Activated gamma-delta T cell treated with Interleukin-2 at 50 U/mL for 16 hours (primary cell): Measurements from ENCODE around the gene CXorf65.
A peak's percentile ranks its signal among the peaks of the same experiment; 100 is the strongest.

Experiments used
- DNase-seq: peaks from one replicate; pipeline ENCODE4 v3.0.0-alpha.2; 2020

The CXorf65 gene

DNA sequence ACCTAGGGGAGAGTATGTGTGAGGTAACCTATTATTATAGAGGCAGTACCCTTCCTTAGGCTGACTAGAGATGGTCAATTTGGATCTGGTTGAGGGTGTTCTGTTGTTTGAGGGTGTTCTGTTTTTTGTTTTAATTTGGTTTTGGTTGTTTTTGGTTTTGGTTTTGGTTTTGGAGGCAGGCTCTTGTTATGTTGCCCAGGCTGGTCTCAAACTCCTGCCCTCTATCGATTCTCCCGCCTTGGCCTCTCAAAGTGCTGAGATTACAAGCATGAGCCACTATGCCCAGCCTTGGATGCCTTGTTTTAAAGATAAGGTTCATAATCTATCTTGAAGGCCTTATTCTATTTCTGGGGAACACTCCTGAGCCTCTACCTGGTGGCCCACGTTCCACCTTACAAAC lies 912 bp downstream of the CXorf65 start:
- DNase-seq, result no peak

DNA sequence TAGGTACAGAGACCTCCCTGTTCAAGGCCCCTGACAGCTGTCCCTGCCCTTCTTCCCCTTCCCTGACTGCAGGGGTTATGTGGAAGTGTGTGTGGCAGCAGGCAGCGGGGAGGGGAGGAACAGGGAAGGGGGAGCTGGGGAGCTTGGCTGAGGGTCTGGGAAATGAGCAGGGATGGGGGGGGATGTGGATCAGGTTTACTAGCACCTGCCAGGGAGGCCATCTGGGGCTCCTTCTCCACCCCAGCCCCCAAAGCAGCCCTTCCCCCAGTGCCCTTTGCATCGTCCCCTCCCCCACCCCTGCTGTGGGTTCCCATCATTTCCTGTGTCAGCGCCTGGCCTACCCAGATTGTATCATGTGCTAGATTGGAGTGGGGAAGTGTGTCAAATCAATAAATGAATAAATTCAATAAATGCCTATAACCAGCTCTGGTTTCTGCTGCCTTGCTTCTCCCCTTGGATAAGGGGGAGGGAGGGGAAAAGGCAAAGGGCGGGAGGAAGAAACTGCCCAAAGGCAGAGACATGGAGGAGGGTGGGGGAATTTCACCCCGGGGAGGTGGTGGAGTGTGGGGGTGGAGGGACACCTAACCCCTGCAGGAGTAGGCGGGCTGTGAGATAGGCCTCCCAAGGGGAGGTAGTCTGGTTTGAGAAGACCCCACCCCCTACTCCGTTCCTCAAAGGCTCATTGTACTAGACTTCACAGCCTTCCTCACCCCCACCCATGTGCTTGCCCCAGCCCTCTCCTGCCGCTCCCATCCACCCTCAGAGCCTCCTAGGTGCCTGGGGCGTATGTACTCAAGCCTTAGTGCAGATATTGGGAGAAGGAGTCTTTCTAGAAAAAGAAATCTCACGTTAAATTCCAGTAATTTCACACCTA lies 3.2 kb downstream of the CXorf65 start:
- peak; percentile 62 for DNase-seq

DNA sequence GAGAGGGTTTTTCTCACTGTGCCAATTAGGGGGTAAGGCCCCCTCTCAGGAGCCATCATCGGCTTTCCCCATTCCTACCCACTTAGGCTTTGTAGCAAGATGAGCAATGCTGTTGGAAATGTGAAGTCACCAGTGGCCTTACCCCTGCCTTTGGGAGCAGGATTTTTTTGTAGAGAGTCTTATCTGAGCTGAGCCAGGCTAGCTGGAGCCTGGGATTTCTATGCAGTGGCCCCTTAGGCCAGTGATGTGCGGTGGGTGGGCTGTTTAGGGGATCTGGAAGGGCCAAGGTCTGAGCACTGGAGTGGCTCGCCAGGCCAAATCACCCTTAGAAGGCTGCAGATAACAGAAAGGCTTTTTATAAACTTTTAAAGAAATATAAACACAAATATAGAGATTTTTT lies 4.2 kb downstream of the CXorf65 start:
- no peak for DNase-seq

DNA sequence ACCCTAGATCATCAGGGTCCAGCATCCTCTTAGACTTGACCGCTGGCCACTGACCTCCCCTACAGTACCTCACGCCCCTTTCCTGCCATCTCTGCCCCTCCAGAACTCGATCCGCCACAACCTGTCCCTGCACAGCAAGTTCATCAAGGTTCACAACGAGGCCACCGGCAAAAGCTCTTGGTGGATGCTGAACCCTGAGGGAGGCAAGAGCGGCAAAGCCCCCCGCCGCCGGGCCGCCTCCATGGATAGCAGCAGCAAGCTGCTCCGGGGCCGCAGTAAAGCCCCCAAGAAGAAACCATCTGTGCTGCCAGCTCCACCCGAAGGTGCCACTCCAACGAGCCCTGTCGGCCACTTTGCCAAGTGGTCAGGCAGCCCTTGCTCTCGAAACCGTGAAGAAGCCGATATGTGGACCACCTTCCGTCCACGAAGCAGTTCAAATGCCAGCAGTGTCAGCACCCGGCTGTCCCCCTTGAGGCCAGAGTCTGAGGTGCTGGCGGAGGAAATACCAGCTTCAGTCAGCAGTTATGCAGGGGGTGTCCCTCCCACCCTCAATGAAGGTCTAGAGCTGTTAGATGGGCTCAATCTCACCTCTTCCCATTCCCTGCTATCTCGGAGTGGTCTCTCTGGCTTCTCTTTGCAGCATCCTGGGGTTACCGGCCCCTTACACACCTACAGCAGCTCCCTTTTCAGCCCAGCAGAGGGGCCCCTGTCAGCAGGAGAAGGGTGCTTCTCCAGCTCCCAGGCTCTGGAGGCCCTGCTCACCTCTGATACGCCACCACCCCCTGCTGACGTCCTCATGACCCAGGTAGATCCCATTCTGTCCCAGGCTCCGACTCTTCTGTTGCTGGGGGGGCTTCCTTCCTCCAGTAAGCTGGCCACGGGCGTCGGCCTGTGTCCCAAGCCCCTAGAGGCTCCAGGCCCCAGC lies 5.7 kb downstream of the CXorf65 start:
- DNase-seq, result peak; percentile 16

DNA sequence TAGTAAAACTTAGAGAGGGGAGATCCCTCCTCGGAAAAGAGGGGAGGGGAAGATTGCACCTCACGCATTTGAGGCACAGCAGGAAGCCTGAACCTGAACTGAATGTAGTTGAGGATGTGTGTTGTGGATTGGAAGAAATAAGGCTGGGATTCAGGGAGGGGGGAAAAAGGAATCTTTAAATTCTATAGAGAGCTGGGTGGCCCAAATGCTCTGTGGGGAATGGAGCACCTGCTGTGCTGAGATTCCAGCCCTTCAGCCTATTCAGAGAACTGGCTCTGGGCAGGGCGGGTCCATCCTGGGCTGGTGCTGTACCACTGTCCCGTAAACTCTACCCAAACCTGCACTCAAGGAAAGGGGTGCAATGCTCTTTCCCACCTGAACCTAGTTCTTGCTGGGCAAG lies 6.8 kb downstream of the CXorf65 start:
- DNase-seq, result no peak

DNA sequence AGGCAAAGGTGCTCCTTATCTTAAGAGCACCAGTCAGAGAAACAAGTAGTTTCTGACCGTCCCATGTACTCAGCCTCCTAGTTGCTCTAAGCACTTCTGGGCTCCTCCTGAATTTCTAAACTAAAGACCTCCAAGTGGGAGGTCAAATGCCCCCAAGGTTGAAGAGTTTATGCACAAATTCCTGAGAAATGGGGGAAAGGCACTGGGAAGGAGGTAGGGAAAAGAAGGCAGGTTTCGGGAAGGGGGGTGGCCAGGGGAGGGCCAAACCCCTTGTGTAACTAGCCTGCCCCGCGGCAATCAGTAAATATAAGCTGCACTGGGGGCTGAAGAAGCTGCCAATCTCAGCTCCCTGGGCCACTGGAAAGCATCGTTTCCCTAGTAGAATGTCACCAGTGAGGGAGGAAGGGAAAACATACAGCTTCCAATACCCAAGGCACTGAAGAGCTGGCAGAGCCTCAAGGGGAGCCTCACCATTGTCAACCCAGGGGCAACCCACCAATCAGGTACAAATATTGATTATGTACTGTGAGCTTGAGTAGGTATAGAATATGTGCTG lies 7.5 kb downstream of the CXorf65 start:
- no peak for DNase-seq

DNA sequence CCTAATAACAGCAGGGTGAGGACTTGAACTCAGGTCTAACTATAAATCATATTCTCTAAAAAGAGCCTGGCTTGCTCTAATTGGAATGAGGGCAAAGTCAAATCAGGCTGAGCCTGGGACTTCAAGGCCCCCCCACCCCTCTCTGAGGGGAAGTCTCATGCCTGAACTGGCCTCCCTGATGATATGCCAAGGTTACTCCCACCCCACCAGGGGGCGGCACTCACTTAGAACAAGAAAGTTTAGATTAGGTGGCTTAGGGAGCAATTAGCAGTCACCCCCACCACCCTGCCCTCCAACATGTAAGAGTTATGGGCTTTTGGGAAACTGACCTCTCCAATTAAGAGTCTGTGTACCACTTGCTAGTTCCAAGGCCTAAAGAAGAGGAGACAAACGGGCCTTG lies 8.2 kb downstream of the CXorf65 start:
- peak; percentile 80 for DNase-seq

DNA sequence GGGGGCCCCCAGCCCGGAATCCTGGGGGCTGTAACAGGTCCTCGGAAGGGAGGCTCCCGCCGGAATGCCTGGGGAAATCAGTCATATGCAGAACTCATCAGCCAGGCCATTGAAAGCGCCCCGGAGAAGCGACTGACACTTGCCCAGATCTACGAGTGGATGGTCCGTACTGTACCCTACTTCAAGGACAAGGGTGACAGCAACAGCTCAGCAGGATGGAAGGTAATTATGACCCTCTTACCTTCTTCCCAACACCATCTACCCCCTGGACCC lies 9.8 kb downstream of the CXorf65 start:
- DNase-seq, result no peak

DNA sequence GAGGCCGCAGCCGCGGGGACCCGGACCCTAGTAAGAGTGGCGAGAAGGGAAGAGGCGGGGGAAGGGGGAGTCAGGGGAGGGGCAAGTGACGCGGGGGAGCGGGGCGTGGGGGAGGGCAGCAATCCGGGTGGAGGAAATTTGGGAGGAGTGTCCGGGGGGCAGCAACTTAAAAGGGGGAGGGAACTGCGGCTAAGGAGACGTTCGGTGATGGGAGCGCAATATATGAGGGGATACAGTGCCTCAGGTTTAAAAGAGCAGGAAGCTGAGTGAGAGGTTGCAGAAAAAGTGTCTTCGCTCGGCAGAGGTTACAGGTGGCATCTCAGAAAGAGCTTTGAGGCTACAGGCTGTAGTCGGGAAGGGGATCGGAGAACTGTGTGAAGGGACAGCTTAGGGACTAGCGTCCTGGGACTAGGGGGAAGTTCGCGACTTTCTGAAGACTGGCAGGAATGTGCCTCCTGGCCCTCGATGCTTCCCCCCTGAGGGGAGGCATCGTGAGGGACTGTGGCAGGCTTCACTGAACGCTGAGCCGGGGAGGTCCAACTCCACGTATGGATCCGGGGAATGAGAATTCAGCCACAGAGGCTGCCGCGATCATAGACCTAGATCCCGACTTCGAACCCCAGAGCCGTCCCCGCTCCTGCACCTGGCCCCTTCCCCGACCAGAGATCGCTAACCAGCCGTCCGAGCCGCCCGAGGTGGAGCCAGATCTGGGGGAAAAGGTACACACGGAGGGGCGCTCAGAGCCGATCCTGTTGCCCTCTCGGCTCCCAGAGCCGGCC lies 10.4 kb downstream of the CXorf65 start:
- DNase-seq, result peak; percentile 59

DNA sequence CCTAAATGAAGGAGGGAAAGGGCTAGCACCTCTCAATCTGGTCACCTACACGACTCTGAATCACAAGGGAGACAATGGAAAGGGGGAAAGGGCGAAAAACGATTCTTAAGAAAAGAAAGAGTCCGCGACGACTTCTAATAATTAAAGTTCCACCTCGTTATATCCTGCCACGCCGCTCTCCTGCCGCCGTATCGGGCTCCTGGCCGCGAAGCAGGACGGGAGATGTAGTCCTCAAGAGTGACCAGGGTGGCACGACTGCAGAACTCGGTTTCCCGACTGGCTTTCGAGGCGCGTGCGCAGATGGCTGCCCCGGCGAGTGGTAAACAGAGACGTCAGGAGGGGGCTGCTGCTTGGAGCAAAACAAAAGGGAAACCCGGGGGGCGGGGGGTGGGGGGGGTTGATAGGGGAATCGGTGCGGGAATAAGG lies 11.0 kb downstream of the CXorf65 start, which contains the start of gene FOXO4:
TSS of gene FOXO4 (plus strand) at position 297 of the 426 bp plus-strand sequence. CDS start 678 bp downstream, outside the sequence.
- peak; percentile 86 for DNase-seq

DNA sequence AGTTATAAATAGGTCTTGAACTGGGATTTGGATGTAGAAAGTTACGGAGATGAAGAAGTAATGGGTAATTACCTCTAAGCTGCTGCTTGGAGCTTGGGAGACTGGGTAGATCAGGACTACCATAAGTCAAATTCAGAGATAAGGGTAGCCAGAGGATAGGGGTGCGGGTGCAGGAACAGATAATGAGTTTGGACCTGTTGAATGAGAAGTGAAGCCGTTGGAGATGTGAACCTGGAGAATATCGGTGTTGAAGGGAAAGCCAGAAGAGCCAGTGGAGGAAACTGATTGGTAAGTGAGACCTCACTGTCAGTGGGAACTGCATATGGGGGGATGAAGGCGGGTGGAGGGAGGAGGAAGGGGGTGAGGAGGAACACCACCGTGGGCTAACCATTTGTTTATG lies 11.5 kb downstream of the CXorf65 start:
- no peak for DNase-seq

DNA sequence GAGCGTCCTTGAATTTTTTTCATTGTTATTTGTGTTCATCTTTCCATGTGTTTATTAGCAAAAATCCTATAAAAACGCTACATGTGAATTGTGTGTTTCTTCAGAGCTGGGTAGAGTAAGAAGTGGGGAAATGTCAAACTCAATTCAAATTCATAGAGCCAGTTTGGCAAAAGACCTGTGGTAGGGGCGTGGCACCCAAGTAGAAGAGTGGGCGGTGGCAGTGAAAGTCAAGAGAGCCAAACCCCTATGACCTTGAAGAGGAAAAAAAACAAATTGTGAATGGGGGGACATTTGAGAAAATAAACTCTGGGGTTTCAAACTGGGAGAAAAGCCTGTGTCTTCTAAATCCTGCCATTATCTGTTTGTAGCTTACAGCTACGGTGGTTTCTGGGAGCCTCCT lies 15.3 kb downstream of the CXorf65 start:
- no peak for DNase-seq

DNA sequence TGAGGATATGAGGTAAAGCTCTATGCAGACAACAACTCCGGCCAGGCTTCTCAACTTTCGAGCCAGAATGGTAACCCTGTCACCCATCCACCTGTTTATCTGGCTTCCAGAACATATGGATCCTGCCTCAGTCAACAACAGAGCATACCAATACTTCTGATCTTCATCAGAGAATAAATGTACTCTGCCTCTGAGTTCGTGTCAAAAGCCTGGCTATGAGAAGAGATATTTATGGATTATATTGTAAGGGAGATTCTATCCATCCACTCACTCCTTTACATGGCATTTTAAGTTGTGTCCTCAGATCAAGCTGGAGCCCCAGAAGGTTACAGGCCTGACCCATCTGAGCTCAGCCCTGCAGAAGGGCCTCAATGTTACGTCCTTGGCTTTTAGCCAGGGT lies 20.6 kb downstream of the CXorf65 start:
- DNase-seq, result no peak

DNA sequence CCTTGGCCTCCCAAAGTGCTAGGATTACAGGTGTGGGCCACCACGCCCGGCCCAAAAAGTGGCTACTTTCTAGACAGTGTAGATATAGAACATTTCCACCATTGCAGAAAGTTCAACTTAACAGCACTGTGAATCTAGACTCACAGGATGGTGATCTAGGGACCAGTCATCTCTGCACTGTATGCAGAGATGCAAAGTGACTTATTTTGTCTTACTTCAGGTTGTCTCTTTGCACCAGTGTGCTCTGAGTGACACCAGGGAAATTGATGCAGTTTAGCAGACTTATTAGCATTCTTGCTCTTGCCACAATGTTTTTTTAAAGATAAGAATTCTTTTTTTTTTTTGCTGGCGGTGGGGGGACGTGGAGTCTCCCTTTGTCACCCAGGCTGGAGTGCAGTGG lies 23.7 kb downstream of the CXorf65 start:
- no peak for DNase-seq

DNA sequence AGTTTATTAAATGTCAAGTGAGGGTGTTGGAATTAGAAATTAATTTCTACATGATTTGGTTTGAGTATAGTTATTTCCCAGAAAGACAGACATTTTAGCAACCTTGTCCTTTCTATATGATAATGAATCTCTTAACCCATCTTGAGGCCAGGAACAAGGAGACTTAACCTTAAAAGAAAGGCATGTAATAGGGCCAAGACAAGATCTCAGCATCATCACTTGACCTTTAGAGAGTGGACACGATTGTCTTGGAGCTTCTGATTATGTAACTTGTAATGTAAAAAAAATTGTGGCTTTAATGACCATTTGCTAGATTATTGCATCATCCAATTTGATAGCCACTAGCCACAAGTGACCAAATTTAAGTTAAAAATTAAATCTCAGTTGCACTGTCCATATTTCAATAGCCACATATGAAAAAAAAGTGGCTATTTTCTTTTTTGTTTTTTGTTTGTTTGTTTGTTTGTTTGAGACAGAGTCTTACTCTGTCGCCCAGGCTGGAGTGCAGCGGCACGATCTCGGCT lies 24.4 kb downstream of the CXorf65 start:
- no peak for DNase-seq

DNA sequence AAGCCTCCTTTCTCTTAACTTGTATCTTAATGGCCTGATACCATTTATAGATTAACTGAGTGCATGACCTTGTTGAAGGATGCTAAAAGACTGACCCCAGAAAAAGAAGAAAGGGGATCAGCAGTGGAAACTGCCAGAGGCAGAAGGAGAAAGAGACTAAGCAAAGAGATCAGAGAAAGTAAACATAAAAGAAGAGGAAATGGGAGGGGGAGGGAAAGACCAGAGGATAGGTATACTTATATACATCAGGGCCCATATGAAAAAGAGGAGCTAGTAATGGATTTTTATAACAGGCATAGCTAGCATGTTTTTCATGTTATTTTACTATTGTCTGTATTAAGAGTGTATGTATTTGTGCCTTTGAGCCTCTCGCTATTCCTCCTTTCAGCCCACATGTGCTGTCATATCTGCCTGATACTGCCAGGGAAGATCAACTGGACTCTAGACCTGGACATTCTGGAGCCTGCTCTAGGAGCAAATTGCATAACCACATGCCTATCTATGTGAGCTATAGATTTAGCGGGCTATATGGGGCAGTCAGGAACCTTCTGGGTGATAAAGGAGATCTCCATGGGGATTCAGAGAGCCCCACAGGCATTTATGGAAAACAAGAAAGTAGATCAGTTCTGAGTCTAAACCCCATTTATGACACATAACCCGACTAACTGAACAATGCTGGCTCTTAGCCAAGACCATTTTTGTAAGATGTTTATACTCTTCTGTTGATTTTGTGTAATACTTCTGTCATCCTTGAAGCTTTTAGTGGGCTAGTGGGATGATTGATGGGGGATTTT lies 25.0 kb downstream of the CXorf65 start:
- DNase-seq, result no peak

DNA sequence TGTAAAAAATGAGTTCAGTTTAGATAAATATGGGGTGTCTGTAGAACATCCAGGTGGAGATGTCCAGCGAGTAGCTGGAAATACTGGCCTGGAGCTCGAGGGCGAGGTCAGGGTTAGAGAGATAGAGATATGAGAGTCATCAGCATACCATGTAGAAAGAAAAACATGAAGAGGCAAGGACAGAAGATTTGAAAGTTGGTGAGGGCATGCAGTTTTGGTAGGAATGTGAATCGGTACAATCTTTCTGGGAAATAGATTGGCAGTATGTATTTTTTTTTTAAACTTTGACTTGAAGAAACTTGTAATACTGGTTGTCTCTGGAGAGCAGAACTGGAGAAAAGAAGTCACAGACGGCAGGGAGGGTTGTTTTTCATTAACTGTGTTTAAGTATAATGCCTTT lies 36.0 kb downstream of the CXorf65 start:
- no peak for DNase-seq

DNA sequence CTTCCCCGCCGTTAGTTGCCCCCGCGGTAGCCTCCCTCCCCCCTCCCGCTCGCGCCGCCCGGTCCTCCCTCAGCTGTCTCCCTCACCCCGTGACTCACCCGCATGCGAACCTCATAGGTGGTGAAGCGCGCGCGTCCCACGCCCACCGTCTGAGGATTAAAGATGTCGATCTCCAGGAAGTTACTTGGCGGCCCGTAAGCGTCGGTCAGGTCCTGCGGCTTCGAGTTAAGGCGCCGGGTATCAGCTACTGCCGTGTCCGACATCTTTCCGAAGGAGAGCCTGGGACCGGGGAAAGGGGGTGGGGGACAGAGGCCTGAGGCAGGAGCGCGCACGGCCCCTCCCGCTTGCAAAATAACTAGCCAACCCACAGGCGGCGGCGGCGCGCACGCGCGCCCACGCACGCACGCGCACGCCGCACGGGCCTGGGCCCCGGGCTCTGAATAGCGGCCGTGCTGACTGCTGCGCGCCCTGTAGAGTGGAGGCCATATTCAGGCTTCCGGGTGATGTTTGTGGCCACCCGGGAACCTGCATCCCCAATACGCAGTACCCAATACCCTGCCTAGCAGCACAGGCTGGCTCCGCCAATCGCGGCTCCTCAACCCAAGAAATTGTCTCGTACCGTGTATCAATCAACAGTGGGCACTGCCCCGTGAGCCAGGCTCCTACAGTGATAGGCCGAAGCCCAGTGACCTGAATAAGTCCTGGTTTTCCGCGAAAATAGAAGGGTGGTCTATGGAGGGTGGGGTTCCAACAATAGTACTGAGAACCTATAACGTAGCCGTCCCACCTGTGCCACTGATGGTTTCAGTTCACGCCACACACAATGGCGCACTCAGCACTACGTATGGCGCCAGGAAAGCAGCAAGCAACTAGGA lies 38.3 kb downstream of the CXorf65 start, which contains the start of gene SNX12:
TSS of gene SNX12 (minus strand) at position 291 of the 875 bp plus-strand sequence. CDS start at position 263, 28 bp downstream.
- DNase-seq, result peak; percentile 82

DNA sequence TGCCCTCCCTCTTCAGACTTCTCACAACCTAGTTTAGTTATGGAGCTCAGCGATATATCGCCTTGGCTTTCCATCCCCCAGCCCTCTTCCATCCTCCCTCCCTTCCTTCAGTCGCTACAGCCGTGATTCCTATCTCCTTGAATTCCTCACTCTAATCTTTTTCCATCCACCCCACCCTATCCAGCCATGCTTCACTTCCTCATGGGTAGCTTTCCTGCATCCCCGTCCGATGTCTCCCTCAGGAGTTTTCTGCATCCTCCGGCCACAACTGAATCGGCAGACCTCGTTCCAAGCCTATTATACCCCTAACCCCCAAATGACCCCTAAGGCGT lies 38.9 kb downstream of the CXorf65 start:
- DNase-seq, result no peak

DNA sequence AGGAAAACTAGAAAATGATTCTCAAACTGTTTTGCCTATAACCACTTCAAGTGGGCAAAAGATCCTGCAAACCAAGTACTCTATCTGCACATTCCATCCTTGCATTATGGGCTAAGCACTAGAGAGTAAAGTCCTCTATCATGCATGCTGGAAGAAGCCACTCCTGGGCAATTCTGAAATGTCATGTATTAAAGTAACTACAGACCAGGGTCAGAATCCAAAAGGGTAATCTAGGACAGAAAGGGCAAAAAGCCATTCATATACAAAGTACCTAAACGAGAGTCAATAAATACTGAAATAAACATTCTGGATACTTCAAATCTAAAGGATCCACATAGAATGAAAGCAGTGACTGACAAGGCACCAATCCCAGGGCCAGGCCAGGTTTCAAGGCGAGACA lies 39.5 kb downstream of the CXorf65 start:
- no peak for DNase-seq

DNA sequence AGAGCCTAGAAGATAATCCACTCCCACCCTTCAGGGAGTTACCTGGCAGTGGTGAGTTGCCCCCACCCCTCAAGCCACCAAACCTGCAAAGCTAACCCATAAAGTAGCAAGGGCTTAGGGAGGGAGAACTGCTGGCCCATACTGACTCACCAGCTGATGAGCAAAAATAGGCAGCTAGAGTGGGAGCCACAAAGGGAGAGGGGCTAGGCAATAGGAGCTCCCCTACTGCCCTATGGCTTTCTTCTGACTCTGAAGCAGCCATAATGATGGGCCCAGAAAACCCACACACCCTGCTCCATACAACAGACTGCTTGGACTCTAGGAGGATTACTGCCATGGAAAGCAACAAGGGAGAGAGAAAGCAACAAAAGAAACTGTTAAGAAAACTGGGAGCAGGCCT lies 46.4 kb downstream of the CXorf65 start:
- no peak for DNase-seq
